OCI-LY7 (cell line): Measurements from ENCODE around the gene RAB30. TPM values are rescaled to one million over a fixed set of nuclear protein-coding genes. Genes with fewer than 3 reads are reported as not detected.
A peak's percentile ranks its signal among the peaks of the same experiment; 100 is the strongest.

Experiments
- BruUV-seq: library from RNA; stranded (reverse); fragments of 400-500 nt; replicated peaks from 2 replicates; lab custom pipeline; 2021; lab: Mats Ljungman, UMichigan
- CTCF ChIA-PET: fragments of 300-600 bp; sonication (Branson Sonifier 250); formaldehyde crosslinking; loops from one replicate; lab custom pipeline; 2022; ENCODE audit warnings: antibody characterized with exemption; ENCODE audit not compliant: unreplicated experiment; lab: Charles Lee
- POLR2A ChIA-PET: fragments of 300-600 bp; sonication (Branson Sonifier 250); formaldehyde crosslinking; loops from one replicate; lab custom pipeline; 2022; ENCODE audit warnings: antibody characterized with exemption; lab: Charles Lee
- DNase-seq: peaks from one replicate; pipeline ENCODE4 v3.0.0-alpha.2; 2015; ENCODE audit warnings: low spot score
- H2AFZ ChIP-seq: fragments of 200-600 bp; sonication (generic), shearing (Covaris generic); 2 replicates; pipeline ENCODE4 v1.6.1; 2014; ENCODE audit warnings: mild to moderate bottlenecking, antibody characterized with exemption, low read length, moderate library complexity
- H3K27ac ChIP-seq: fragments of 200-600 bp; sonication (generic); 2 replicates; pipeline ENCODE4 v1.5.1; 2014; ENCODE audit warnings: mixed run types, low read depth, mild to moderate bottlenecking, moderate library complexity, low read length, inconsistent platforms; ENCODE audit not compliant: poor library complexity, severe bottlenecking
- H3K36me3 ChIP-seq: fragments of 200-600 bp; sonication (generic); 2 replicates; pipeline ENCODE4 v1.6.1; 2014; ENCODE audit warnings: mild to moderate bottlenecking, antibody characterized with exemption, low read length, moderate library complexity, mixed read lengths; ENCODE audit not compliant: insufficient read depth
- H3K4me1 ChIP-seq: fragments of 200-600 bp; sonication (generic); 2 replicates; pipeline ENCODE4 v1.5.1; 2014; ENCODE audit warnings: mild to moderate bottlenecking, low read length; ENCODE audit not compliant: insufficient read depth, poor library complexity, severe bottlenecking
- H3K4me2 ChIP-seq: fragments of 200-600 bp; sonication (generic); 2 replicates; pipeline ENCODE4 v1.6.1; 2014; ENCODE audit warnings: mild to moderate bottlenecking, low read length
- H3K4me3 ChIP-seq: fragments of 200-600 bp; sonication (generic); 2 replicates; pipeline ENCODE4 v1.5.1; 2014; ENCODE audit warnings: mild to moderate bottlenecking, low read depth, low read length; ENCODE audit not compliant: poor library complexity, severe bottlenecking
- H3K79me2 ChIP-seq: fragments of 200-600 bp; sonication (generic); 2 replicates; pipeline ENCODE4 v1.6.1; 2016; ENCODE audit warnings: low read depth, mild to moderate bottlenecking, low read length, moderate library complexity, mixed read lengths; ENCODE audit not compliant: insufficient read depth
- H3K9me2 ChIP-seq: fragments of 200-600 bp; sonication (generic); 2 replicates; pipeline ENCODE4 v1.6.1; 2016; ENCODE audit warnings: mild to moderate bottlenecking, low read length, mixed read lengths; ENCODE audit not compliant: insufficient read depth
- H3K9me3 ChIP-seq: fragments of 200-600 bp; sonication (generic); 2 replicates; pipeline ENCODE4 v1.6.1; 2014; ENCODE audit warnings: mild to moderate bottlenecking, mixed run types, low read length, mixed read lengths
- H4K20me1 ChIP-seq: fragments of 200-600 bp; sonication (generic); 2 replicates; pipeline ENCODE4 v1.6.1; 2014; ENCODE audit warnings: mild to moderate bottlenecking, antibody characterized with exemption, low read length, moderate library complexity, mixed read lengths; ENCODE audit not compliant: insufficient read depth
- EZH2phosphoT487 ChIP-seq: fragments of 200-600 bp; sonication (generic); IDR thresholded peaks from 2 replicates; pipeline ENCODE4 v1.6.1; 2018; ENCODE audit warnings: low read depth, borderline replicate concordance, mild to moderate bottlenecking, mixed run types, antibody characterized with exemption, low read length, moderate library complexity, mixed read lengths
- intact Hi-C: fragments of 100-400 bp; cut with micrococcal nuclease; formaldehyde crosslinking; loops from one replicate; pipeline ENCODE4 v1.10.0; 2022; ENCODE audit not compliant: unreplicated experiment
- small RNA-seq: library from RNA; depleted of rRNA; stranded (forward); fragments of <200 nt; gene quantifications from one replicate; pipeline ENCODE3, GENCODE V24; 2014
- total RNA-seq, 2 experiments: library from RNA; depleted of rRNA in 1 of 2; stranded (reverse); fragments of >200 nt in 1 of 2; shearing (Covaris generic) in 1 of 2; gene quantifications; 2 replicates each; pipeline ENCODE4 v1.2.3, GENCODE V29; 2014 to 2022
- TF ChIP-seq, protein P1 (sequence below): fragments of 200-600 bp; sonication (generic); conservative IDR thresholded peaks from 2 replicates; pipeline ENCODE4 v1.5.1; 2014; ENCODE audit warnings: mild to moderate bottlenecking, antibody characterized with exemption, low read length, moderate library complexity, mixed read lengths

Gene RAB30
- total RNA-seq, 2 experiments from 2014 or later = 33.3 to 132 TPM

DNA sequence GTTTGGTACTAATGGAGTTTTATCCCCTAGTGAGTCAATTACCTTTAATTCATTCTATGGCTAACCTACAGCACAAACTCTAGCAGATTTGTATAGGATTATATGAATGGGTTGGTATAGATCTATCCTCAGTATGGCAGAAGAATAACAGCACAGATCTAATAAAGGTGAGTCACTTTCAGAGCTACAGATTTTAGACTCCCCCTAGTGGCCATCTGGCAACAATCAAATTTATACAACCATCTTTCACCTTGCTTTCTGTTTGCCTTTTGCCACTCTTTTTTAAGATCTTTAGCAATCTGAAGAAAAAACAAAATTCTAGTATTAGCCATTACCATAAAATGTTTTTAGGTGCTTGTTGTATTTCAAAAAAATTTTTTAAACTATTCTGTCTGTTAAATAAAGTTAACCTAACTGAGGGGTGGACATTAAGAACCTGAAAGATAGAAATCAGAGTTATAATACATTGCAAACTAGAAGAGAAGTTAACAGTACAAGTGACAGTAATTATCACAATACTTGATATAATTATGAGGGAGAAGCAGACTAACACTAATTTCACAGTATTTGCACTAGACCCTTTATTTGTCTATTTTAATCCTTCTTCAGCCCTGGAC, 144.3 kb downstream of the RAB30 start:
- POLR2A ChIA-PET = interaction anchor here (1.6 to 1.8 kb wide), 3 partner anchors 30 to 135 kb away, joined by 3 to 6 read pairs (median 3); no protein-coding TSS in a partner anchor
- intact Hi-C loops = loop anchor here (1.0 to 2.0 kb wide), 3 partner anchors 21 to 43 kb away; no protein-coding TSS in a partner anchor

GRCh38 chr11:82924522-82925224, 147.0 kb downstream of the RAB30 start:
- Histone ChIP-seq H3K9me3 (peaks cover 10% of the 10 kb centered on the region; the same call in 1 of the 2 replicates), H2AFZ (no peak overlapping the region), H3K4me3 (no peak overlapping the region), H3K27ac (no peak overlapping the region), H3K9me2 (no peaks in the 10 kb centered on the region), H4K20me1 (no peaks in the 10 kb centered on the region), H3K4me2 (no peak overlapping the region), H3K4me1 (peaks cover 73% of the 10 kb centered on the region), H3K79me2 (peaks cover 66% of the 10 kb centered on the region), H3K36me3 (peaks cover 88% of the 10 kb centered on the region)
- TF ChIP-seq, protein P1, sequence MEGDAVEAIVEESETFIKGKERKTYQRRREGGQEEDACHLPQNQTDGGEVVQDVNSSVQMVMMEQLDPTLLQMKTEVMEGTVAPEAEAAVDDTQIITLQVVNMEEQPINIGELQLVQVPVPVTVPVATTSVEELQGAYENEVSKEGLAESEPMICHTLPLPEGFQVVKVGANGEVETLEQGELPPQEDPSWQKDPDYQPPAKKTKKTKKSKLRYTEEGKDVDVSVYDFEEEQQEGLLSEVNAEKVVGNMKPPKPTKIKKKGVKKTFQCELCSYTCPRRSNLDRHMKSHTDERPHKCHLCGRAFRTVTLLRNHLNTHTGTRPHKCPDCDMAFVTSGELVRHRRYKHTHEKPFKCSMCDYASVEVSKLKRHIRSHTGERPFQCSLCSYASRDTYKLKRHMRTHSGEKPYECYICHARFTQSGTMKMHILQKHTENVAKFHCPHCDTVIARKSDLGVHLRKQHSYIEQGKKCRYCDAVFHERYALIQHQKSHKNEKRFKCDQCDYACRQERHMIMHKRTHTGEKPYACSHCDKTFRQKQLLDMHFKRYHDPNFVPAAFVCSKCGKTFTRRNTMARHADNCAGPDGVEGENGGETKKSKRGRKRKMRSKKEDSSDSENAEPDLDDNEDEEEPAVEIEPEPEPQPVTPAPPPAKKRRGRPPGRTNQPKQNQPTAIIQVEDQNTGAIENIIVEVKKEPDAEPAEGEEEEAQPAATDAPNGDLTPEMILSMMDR = no peak
- no peak for TF ChIP-seq EZH2phosphoT487
- DNase-seq = no peak
- intact Hi-C loops = loop anchor here (5.0 kb wide), 1 partner anchor 363 kb away; the partner anchor contains the start of gene CCDC90B
- POLR2A ChIA-PET = interaction anchor here (0.7 to 1.9 kb wide), 10 partner anchors 11 to 140 kb away, joined by 3 to 14 read pairs (median 5); no protein-coding TSS in a partner anchor
- CTCF ChIA-PET = no interaction called here
- BruUV-seq = no TSS peak

More for the DNA sequence above, 144.3 kb downstream of the RAB30 start:
- H3K4me2 ChIP-seq = peak overlapping the region; percentile 46
- peak; percentile 84 for DNase-seq
- H3K4me1 ChIP-seq = peaks cover 74% of the 10 kb centered on the region
- TF ChIP-seq, protein P1 = peak; percentile 99
- TF ChIP-seq EZH2phosphoT487 = no peak
- BruUV-seq = no TSS peak
- H3K4me3 ChIP-seq = no peak overlapping the region
- peaks cover 85% of the 10 kb centered on the region for H3K36me3 ChIP-seq
- H4K20me1 ChIP-seq = no peaks in the 10 kb centered on the region
- H3K79me2 ChIP-seq = peaks cover 51% of the 10 kb centered on the region; the same call in 1 of the 2 replicates
- H3K9me2 ChIP-seq = no peaks in the 10 kb centered on the region
- H3K9me3 ChIP-seq = peaks cover 10% of the 10 kb centered on the region; the same call in 1 of the 2 replicates
- CTCF ChIA-PET = no interaction called here
- H2AFZ ChIP-seq = no peak overlapping the region
- peak overlapping the region; percentile 64 for H3K27ac ChIP-seq

Small RNA genes within 50 kb of the gene (small RNA-seq; reads per million reads assigned to genes)
- not detected for gene SNORA70E

Other genes starting within 250 kb of the RAB30 start
- gene PRCP, start 171.5 kb downstream of the RAB30 start, total RNA-seq (2014; rRNA removed; shearing (Covaris generic)) = 6.5 and 11.0 TPM in 2 replicates
- gene PRCP, start 171.5 kb downstream of the RAB30 start, total RNA-seq (2022) = 17.4 and 18.3 TPM in 2 replicates
- gene DDIAS, start 170.2 kb downstream of the RAB30 start, total RNA-seq (2014; rRNA removed; shearing (Covaris generic)) = 14.6 and 16.7 TPM in 2 replicates
- 23.1 and 30.9 TPM in 2 replicates for gene DDIAS, start 170.2 kb downstream of the RAB30 start, total RNA-seq (2022)
- 80.1 and 89.9 TPM in 2 replicates for gene PCF11, start 85.2 kb upstream of the RAB30 start, total RNA-seq (2014; rRNA removed; shearing (Covaris generic))
- 98.8 and 117 TPM in 2 replicates for gene PCF11, start 85.2 kb upstream of the RAB30 start, total RNA-seq (2022)
- 1.1 and 2.2 TPM in 2 replicates for gene ANKRD42, start 121.8 kb upstream of the RAB30 start, total RNA-seq (2014; rRNA removed; shearing (Covaris generic))
- gene ANKRD42, start 121.8 kb upstream of the RAB30 start, total RNA-seq (2022) = 2.5 and 3.3 TPM in 2 replicates
- 39.3 and 54.9 TPM in 2 replicates for gene CCDC90B, start 214.5 kb upstream of the RAB30 start, total RNA-seq (2014; rRNA removed; shearing (Covaris generic))
- gene CCDC90B, start 214.5 kb upstream of the RAB30 start, total RNA-seq (2022) = 47.4 and 52.8 TPM in 2 replicates